Measurements from ENCODE around the gene CPNE9. TPM values are rescaled to one million over a fixed set of nuclear protein-coding genes. Genes with fewer than 3 reads are reported as not detected.

The CPNE9 gene
- total RNA-seq, 2 experiments from 2014 or later: 0.14 to 0.30 TPM

GRCh38 chr3:9678493-9678892 lies 25.1 kb upstream of the CPNE9 start:
- intact Hi-C loops (cut with DNase I, micrococcal nuclease): no loop called here
- no peak overlapping the region for H3K4me3 Mint-ChIP-seq
- H3K4me1 Mint-ChIP-seq: no peaks in the 10 kb centered on the region
- H3K36me3 Mint-ChIP-seq (ENCODE audit: low read depth): peaks cover 50% of the 10 kb centered on the region
- H3K27ac Mint-ChIP-seq: no peak overlapping the region
- H3K27me3 Mint-ChIP-seq: no peaks in the 10 kb centered on the region
- ChIA-PET POLR2A (no interaction called here), CTCF (no interaction called here)
- no peaks in the 10 kb centered on the region for H3K9me3 Mint-ChIP-seq (ENCODE audit: low read depth)
- DNase-seq (no peak), ATAC-seq (no peak)

- H3K27ac Mint-ChIP-seq: no peak overlapping the region
- ChIA-PET CTCF (no interaction called here), POLR2A (interaction anchor here (0.6 kb wide), 1 partner anchor 1712 kb away, joined by 4 read pairs; no protein-coding TSS in a partner anchor)
- no peaks in the 10 kb centered on the region for H3K27me3 Mint-ChIP-seq
- no peak for ATAC-seq
- no peaks in the 10 kb centered on the region for H3K9me3 Mint-ChIP-seq (ENCODE audit: low read depth)
- no peak for DNase-seq
- intact Hi-C loops (cut with DNase I, micrococcal nuclease): no loop called here
- peaks cover 50% of the 10 kb centered on the region for H3K36me3 Mint-ChIP-seq (ENCODE audit: low read depth)
- no peak overlapping the region for H3K4me3 Mint-ChIP-seq
- H3K4me1 Mint-ChIP-seq: no peaks in the 10 kb centered on the region
These were observed 24.1 kb upstream of the CPNE9 start for GRCh38 chr3:9679476-9680080.

GRCh38 chr3:9681011-9681722 lies 22.5 kb upstream of the CPNE9 start:
- Mint-ChIP-seq H3K4me3 (no peak overlapping the region), H3K27ac (no peak overlapping the region), H3K36me3 (ENCODE audit: low read depth) (peaks cover 58% of the 10 kb centered on the region), H3K9me3 (ENCODE audit: low read depth) (no peaks in the 10 kb centered on the region), H3K27me3 (no peaks in the 10 kb centered on the region), H3K4me1 (no peaks in the 10 kb centered on the region)
- no peak for DNase-seq
- CTCF ChIA-PET: no interaction called here
- POLR2A ChIA-PET: no interaction called here
- no peak for ATAC-seq
- intact Hi-C loops (cut with DNase I, micrococcal nuclease): no loop called here

DNA sequence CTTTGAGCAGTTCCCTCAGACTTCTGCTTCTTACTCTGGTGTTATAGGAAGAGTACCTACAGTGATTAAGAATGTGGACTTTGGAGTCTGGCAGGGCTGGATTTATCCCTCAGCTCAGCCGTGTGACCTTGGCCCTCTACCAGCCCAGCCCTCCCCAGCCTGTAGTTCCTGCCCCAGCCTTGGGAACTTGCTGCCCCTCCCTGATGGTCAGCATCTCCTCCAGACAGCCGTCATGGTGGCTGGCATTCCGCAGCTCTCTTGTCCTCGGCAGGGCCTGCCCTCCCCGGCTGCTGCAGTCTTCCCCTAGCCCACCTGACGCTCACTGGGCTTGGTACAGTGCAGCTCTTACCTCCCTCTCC lies 21.9 kb upstream of the CPNE9 start:
- no peak for DNase-seq
- intact Hi-C loops (cut with DNase I, micrococcal nuclease): no loop called here
- ATAC-seq: no peak
- Mint-ChIP-seq H3K4me1 (no peaks in the 10 kb centered on the region), H3K4me3 (no peak overlapping the region), H3K36me3 (ENCODE audit: low read depth) (peaks cover 60% of the 10 kb centered on the region), H3K27me3 (no peaks in the 10 kb centered on the region), H3K9me3 (ENCODE audit: low read depth) (no peaks in the 10 kb centered on the region), H3K27ac (no peak overlapping the region)
- CTCF ChIA-PET: interaction anchor here (1.0 kb wide), 1 partner anchor 12 kb away, joined by 3 read pairs; no protein-coding TSS in a partner anchor
- POLR2A ChIA-PET: no interaction called here

- ChIA-PET POLR2A (no interaction called here), CTCF (interaction anchor here (0.6 to 1.0 kb wide), 2 partner anchors 12 to 33 kb away, joined by 3 to 4 read pairs; partner anchors contain the start of gene MTMR14)
- H3K36me3 Mint-ChIP-seq (ENCODE audit: low read depth): peaks cover 60% of the 10 kb centered on the region
- H3K9me3 Mint-ChIP-seq (ENCODE audit: low read depth): no peaks in the 10 kb centered on the region
- H3K27me3 Mint-ChIP-seq: no peaks in the 10 kb centered on the region
- H3K4me3 Mint-ChIP-seq: no peak overlapping the region
- no peak overlapping the region for H3K27ac Mint-ChIP-seq
- DNase-seq (no peak), ATAC-seq (no peak)
- H3K4me1 Mint-ChIP-seq: no peaks in the 10 kb centered on the region
- intact Hi-C loops (cut with DNase I, micrococcal nuclease): no loop called here
These were observed 21.5 kb upstream of the CPNE9 start for GRCh38 chr3:9682096-9682495.

DNA sequence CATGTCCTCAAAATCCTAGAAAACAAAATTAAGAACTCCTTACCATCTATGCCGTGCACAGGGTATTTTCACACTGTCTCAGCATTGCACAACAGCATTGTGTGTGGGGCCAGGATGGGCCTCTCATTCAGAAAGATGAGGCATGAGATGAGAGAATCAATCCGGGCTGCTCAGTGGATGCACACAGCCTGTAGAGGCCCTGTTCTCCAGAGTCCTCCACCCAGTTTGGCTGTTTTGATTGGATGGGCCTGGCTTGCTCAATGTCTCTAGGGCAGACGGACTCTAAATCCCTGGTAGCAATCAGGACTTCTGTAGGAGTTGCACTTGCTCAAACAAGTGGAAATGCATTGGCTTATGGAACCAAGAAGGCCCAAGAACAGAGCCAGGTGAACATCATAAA lies 20.2 kb upstream of the CPNE9 start:
- H3K9me3 Mint-ChIP-seq (ENCODE audit: low read depth): no peaks in the 10 kb centered on the region
- no peak for DNase-seq
- ChIA-PET POLR2A (no interaction called here), CTCF (no interaction called here)
- H3K27me3 Mint-ChIP-seq: no peaks in the 10 kb centered on the region
- H3K4me1 Mint-ChIP-seq: no peaks in the 10 kb centered on the region
- H3K27ac Mint-ChIP-seq: no peak overlapping the region
- intact Hi-C loops (cut with DNase I, micrococcal nuclease): no loop called here
- H3K36me3 Mint-ChIP-seq (ENCODE audit: low read depth): peaks cover 48% of the 10 kb centered on the region
- ATAC-seq: no peak
- H3K4me3 Mint-ChIP-seq: no peak overlapping the region

GRCh38 chr3:9685216-9686049 lies 18.2 kb upstream of the CPNE9 start:
- no peak overlapping the region for H3K4me3 Mint-ChIP-seq
- H3K27me3 Mint-ChIP-seq: no peaks in the 10 kb centered on the region
- no peaks in the 10 kb centered on the region for H3K4me1 Mint-ChIP-seq
- no peaks in the 10 kb centered on the region for H3K9me3 Mint-ChIP-seq (ENCODE audit: low read depth)
- ATAC-seq (no peak), DNase-seq (no peak)
- intact Hi-C loops (cut with DNase I, micrococcal nuclease): no loop called here
- peaks cover 43% of the 10 kb centered on the region for H3K36me3 Mint-ChIP-seq (ENCODE audit: low read depth)
- POLR2A ChIA-PET: no interaction called here
- H3K27ac Mint-ChIP-seq: no peak overlapping the region
- CTCF ChIA-PET: interaction anchor here (0.7 to 1.4 kb wide), 4 partner anchors 9 to 42 kb away, joined by 3 to 4 read pairs (median 3); no protein-coding TSS in a partner anchor

- ATAC-seq: no peak
- intact Hi-C loops (cut with DNase I, micrococcal nuclease): no loop called here
- Mint-ChIP-seq H3K4me1 (no peaks in the 10 kb centered on the region), H3K9me3 (ENCODE audit: low read depth) (no peaks in the 10 kb centered on the region), H3K36me3 (ENCODE audit: low read depth) (peaks cover 39% of the 10 kb centered on the region), H3K27ac (no peak overlapping the region), H3K27me3 (no peaks in the 10 kb centered on the region), H3K4me3 (no peak overlapping the region)
- ChIA-PET CTCF (interaction anchor here (0.7 to 1.0 kb wide), 2 partner anchors 9 to 22 kb away, joined by 3 to 4 read pairs; no protein-coding TSS in a partner anchor), POLR2A (no interaction called here)
- no peak for DNase-seq
These were observed 17.5 kb upstream of the CPNE9 start for GRCh38 chr3:9686050-9686550.

DNA sequence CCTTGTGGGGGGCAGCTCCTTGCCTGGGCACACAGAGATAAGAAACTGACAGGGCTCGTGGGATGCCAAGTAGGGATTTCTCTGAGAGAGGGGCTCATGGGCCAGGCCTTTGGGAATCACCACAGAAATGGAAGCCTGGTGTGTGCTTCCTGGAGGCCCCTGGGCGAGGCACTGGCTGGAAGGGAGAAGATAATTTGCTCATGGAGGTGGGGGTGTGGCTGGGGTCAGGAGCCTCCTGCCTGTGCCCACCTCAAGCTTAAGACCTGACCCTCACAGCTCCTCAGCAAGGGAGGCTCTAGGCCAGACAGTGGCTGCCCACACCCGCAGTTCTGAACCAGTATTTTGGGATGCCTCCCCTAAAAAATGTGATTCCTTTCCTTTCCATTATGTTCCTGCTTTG lies 16.9 kb upstream of the CPNE9 start:
- intact Hi-C loops (cut with DNase I, micrococcal nuclease): no loop called here
- Mint-ChIP-seq H3K27ac (no peak overlapping the region), H3K27me3 (no peaks in the 10 kb centered on the region), H3K36me3 (ENCODE audit: low read depth) (peaks cover 41% of the 10 kb centered on the region), H3K9me3 (ENCODE audit: low read depth) (no peaks in the 10 kb centered on the region), H3K4me1 (no peaks in the 10 kb centered on the region), H3K4me3 (no peak overlapping the region)
- POLR2A ChIA-PET: no interaction called here
- ATAC-seq: no peak
- CTCF ChIA-PET: no interaction called here
- no peak for DNase-seq

DNA sequence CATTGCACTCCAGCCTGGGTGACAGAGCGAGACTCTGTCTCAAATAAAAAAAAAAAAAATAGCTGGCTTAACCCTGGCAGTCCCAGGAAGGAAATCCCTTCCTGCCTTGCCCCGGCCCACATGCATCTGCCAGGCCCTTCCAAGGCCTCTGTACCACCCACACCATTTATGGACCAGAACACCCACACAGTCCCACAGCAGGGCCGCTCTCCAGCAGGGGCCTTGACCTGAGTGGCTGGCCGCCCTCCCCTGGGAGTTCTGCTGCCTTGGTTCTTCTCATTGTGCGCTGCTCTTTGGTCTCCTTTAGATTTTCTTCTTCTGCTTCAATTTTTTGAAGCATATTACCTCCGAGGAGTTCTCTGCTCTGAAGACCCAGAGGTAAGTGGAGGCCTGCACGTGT lies 16.1 kb upstream of the CPNE9 start:
- peaks cover 38% of the 10 kb centered on the region for H3K36me3 Mint-ChIP-seq (ENCODE audit: low read depth)
- no peak overlapping the region for H3K4me3 Mint-ChIP-seq
- DNase-seq: no peak
- H3K9me3 Mint-ChIP-seq (ENCODE audit: low read depth): no peaks in the 10 kb centered on the region
- no peak for ATAC-seq
- ChIA-PET POLR2A (no interaction called here), CTCF (no interaction called here)
- H3K4me1 Mint-ChIP-seq: no peaks in the 10 kb centered on the region
- intact Hi-C loops (cut with DNase I, micrococcal nuclease): no loop called here
- no peaks in the 10 kb centered on the region for H3K27me3 Mint-ChIP-seq
- H3K27ac Mint-ChIP-seq: no peak overlapping the region

DNA sequence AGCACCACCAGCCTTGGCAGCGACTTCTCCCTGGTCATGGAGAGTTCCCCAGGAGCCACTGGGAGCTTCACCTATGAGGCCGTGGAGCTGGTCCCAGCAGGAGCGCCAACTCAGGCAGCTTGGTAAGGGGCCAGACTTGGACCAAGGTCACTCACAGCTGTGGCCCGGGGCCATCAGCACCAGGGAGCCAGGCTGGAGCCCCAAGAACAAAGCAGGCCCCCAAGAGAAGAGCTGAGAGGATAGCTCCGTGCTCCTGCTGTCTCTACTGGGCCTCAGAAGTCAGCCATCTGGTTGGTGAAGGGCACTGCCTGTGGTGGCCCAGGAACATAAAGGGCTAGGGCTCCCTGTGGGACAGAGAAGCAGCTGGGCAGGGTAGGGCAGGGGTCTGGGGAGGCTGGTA lies 14.7 kb upstream of the CPNE9 start:
- H3K36me3 Mint-ChIP-seq (ENCODE audit: low read depth): peaks cover 39% of the 10 kb centered on the region
- DNase-seq (no peak), ATAC-seq (no peak)
- H3K4me1 Mint-ChIP-seq: no peaks in the 10 kb centered on the region
- CTCF ChIA-PET: no interaction called here
- POLR2A ChIA-PET: no interaction called here
- H3K9me3 Mint-ChIP-seq (ENCODE audit: low read depth): no peaks in the 10 kb centered on the region
- H3K27ac Mint-ChIP-seq: no peak overlapping the region
- H3K4me3 Mint-ChIP-seq: no peak overlapping the region
- intact Hi-C loops (cut with DNase I, micrococcal nuclease): no loop called here
- H3K27me3 Mint-ChIP-seq: no peaks in the 10 kb centered on the region
